ENCODE results near the gene PWWP2A.
A peak's percentile ranks its signal among the peaks of the same experiment; 100 is the strongest.

PWWP2A gene

DNA sequence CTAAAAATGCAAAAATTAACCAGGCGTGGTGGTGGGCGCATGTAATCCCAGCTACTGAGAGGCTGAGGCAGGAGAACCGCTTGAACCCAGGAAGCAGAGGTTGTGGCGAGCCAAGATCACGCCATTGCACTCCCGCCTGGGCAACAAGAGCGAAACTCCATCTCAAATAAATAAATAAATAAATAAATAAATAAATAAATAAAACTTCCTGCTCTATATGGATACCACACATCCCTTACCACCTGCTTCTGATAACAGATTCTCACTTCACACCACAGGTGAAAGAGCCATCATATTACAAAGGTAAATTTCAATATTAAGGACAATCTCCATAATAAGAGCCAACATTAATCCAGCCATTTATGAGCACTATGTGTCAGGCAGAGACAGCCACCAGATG, 9.4 kb upstream of the PWWP2A start:
- DNase-seq, result no peak

DNA sequence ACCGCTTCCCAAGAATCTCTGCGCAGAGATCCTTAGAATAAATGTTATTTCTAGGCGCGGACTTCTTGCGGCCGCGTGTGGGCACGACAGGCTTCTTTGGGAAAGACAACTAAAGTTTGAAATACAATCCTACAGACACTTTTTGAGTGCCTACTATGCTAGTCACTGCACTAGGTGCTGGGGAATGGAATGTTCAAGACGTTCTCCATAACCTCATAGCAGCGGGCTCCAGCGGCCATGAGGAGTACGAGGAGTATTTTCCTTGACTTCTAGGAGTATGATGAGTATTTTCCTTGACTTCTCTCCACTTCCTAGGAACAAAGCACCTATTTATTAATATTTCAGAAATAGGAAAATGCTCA, 636 bp upstream of the PWWP2A start:
- no peak for DNase-seq

DNA sequence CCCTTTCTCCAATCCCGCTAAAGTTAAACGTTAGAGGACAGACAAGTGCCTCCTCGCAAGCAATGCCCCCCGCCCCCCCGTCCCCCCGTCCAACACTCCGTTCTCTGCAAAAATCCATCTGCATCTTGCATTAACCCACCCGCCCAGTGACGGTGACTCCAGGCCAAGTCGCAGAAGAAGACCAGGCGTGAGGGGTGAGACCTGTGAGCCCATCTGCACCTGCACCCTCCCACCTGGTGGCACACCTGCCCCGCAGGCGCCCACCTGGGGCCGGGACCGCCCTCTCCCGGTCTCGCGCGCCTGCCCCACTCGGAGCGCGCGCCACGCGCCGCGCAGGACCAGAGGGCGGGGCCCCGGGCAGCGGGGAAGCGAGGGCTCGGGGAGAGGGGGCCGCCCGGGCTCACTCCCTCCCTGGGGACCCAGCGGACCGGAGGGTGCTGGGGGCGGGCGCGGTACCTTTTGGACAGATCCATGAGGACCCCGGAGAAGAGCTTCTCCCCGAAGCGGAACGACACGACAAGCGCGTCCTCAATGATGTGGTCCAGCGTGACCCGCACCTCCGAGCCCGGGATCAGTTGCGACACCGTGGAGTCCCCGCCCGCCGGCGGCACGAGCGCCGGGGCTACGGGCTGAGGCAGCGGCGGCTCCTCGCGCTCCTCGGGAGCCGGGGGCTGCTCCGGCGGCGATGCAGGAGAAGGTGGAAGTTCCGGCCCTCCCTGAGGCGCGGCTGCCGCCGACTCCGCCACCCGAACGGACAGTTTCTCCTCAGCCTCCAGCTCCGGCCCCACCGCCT, 705 bp downstream of the PWWP2A start:
- peak; percentile 54 for DNase-seq

DNA sequence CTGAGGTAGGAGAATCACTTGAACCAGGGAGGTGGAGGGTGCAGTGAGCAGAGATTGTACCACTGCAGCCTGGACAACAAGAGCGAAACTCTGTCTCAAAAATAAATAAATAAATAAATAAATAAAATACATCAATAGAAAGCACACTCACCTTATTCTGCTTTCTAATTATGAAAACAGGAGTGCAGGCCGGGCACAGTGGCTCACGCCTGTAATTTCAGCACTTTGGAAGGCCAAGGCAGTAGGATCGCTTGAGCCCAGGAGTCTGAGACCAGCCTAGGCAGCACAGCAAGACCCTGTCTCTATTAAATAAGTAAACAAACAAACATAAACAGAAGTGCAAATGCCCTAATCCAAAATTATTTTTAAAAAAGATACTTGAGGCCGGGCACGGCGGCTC, 2.3 kb downstream of the PWWP2A start:
- no peak for DNase-seq

DNA sequence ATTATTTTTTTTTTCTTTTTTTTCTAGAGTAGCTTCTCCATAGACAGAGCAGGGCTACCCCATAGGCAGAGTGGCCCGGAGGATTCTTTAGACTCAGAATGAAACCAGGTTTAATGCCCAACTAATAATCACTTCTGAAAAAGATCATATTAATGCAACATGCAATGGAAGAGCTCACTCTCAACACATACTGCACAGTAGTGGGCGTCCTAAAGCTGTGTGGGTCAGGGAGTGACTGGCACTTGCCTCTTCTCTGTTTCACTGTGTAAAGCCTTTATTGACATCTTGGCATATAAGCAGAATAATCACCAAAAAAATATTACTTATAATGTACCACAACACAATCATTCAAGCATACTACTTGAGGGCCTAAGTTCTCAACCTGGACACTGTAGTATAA, 11.1 kb downstream of the PWWP2A start:
- DNase-seq, result no peak

DNA sequence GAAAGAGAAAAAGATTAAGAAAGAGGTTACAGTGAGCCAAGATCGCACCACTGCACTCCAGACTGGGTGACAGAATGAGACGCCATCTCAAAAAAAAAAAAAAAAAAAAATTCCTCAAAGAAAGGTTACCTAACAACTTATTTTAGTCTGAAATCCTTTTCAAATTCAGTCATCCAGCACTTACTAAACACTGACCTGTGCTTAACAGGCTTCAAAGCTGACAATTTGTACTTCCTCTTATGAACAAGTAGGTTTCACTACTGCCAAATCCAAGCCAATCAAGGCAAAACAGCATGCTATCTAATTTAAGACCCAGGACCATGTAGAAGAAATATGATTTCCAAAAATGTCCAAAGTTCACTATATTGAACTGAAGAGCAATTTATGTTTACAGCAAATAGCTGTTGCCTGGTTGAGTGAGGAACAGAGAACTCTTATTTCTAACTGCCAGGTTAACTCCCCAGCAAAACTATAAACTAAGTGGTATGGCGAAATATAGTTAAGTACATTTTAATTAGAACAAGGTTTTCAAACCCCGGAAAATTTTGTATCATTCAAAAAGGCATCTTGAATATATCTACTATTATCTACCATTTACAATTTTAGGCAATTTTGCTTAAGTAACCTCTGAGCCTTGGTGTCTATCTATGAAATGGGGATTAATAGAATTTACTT, 13.4 kb downstream of the PWWP2A start:
- DNase-seq, result no peak

DNA sequence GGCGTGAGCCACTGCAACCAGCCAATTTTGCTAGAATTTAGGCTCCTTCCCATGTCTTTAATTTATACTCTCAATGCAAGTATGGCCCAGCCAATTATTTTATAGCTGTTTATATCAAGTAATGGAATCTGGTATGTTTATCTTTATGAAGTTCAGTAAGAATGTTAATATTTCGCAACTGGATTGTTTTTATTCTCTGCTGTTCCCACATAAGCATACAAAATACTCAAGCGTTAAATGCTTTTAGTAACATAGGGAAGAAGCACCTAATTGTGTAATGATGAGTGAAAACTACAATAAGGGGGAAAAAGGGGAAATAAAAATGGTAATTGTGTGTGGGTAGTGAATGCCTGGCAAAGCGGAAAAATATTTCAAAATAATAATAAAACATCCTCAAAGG, 21.3 kb downstream of the PWWP2A start:
- DNase-seq, result no peak

DNA sequence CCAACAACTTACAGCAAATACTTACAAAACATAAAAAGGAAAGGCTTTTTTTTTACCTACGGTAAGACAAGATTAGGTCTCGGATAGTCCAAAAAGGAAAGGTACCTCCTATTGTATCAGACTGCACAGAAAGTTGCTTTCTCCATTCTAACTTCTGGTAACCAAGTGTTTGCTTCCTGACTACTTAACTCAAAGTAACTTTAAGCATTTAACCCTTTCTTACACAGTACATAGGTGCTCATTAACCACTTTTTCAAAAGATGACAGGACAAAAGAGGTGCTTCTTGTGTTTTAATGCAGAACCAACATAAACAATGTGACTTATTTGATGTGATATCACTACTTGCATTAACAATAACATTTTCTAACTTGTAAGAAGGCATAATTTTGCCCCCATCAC, 23.1 kb downstream of the PWWP2A start:
- no peak for DNase-seq

DNA sequence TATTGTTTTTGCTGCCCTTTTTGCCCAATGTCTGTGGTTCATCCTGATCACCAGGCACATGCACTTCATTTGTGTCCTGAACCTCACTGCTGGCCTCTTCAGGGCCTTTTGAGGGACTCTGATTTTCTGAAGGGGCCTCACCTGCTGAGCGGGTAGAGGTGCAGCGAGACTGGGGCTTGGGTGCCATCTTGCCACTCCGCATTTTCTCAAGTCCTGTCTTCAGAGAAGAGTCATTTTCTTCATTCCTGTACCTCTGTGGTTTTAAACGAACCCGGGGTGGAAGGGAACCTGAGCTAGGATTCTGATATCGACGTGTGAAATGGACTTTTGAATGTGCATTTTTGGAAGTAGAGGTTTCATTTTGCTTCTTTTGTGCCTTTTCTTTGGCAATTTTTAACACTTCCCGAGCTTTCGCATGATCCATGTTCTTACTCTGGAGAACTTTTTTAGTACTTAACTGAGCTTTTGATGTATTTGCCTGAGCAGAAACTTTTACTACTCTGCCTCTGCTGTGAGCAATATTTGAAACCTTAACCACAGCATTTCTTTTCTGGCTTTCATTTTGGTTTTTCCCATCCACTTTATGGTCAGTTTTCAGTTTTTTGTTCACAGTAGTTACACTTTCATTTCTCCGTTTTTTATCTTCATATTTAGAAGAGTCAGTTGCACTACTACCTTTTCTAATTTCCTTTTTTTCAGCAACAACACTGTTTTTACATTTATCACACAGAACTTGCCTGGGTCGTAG, 26.1 kb downstream of the PWWP2A start:
- no peak for DNase-seq

DNA sequence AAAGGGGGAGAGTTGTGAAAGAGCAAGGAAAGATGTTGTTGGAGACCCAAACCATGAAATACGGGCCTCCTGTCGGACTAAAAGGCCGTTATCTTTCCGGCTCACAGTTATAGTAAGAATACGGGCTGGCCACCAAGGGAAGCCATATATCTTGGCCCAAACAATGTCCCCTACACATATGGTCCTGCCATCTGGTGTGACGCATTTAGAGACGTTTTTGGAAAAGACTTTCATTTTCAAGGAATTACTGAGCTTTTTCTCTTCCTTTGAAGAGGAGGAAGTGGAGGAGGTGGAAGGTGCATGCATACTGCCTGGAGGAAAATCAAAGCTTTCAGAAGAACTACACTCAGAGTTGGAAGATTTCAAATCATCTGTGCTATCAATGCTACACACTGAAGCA, 26.7 kb downstream of the PWWP2A start:
- DNase-seq, result no peak

DNA sequence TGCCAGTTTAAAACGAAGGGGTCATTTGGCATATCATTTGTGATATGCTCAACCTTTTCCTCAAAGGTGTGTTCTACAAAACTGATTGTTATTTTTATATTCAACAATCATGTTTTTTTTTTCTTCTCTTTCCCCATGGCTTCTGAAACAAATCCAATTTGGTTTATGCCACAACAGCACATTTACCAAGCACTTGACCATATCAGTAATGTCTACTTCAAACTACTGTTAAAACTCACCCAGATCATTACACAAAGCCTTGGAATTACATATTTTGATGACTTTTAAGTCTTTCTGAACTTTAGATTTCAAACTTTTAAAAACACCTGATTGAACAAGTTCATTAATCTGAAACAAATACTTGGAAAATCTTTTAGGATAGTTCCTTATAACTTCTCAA, 29.2 kb downstream of the PWWP2A start:
- no peak for DNase-seq

DNA sequence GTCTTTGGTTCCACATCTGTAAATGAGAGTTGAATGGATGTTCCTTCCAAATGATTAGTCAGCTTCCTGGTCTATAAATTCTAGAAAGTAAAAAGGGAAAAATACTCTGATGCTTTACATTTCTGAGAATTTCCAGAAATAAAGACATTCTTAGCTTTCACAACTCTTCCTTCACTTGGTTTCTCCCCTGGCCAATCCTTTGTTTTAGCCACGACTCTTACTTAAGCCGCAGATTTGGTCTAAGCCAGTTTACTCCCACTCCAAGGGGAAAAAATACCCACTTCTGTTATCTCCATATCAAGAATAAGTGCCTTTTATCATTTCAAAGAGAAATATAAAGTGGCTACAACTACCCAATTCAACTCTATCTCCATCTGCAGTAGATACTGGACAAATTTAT, 29.7 kb downstream of the PWWP2A start:
- no peak for DNase-seq

DNA sequence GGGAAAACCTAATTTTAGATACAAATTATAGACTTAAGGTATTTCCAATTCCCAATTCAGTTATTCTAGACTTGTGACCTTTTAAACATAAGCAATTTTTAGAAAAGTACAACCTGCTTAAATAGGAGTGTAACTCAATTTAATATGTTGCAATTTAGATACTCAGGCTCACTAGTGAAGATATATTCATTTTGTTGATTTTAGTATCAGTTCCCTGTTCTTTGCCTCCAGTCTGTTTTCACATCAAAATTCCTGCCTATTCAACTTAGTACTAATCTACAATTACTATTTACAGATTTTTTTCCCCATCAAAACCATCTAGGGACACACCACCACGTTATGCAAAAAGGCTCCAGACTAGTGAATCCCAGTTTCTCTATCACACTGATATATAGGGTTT, 30.4 kb downstream of the PWWP2A start:
- DNase-seq, result no peak

DNA sequence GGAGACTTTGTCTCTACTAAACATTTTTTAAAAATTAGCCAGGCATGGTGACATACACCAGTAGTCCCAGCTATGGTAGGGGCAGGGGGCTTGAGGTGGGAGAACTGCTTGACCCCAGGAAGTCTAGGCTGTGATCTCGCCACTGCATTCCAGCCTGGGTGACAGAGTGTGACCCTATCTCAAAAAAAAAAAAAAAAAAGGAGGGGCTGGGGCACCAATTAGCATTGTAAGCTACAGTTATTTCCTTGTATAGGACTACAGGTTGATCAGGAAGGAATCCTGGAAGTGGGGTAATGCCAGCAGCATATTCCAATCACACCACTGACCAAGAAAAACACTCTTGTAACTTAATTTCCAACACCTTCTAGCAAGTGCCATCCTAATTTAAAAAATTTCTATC, 32.1 kb downstream of the PWWP2A start:
- DNase-seq, result no peak

DNA sequence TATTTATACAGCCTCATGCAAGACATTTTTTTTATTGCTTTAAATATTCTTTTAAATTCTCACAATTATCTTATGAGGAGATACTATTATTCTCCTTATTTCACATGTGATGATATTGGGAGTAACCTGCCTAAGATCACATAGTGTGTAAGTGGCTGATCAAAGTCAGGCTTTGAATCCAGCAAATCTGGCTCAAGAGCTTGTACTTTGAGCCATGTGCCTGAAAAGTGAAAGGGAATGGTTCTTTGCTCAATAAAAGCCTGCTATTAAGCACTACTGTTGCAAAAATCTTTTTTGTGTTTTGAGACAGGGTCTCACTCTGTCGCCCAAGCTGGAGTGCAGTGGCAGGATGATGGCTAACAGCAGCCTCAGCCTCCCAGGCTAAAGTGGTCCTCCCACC, 35.1 kb downstream of the PWWP2A start:
- no peak for DNase-seq

DNA sequence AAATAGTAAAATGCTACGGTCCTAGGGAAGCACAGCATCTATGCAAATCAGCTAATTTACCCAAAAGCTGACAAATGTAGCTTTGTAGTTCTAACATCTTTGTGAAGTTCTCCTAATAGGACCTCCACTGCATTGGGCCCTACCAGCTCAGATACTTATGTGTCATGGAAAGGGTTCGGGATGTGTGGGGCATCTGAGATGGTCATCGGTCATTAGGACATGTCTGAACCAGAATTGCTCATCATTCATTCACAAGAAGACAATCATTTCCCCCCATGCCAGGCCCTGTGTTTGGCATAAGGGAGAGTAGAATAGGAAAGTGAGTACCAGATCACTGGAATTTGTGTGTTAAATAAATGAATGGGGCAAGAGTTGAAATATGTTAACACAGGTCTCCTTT, 35.7 kb downstream of the PWWP2A start:
- no peak for DNase-seq

DNA sequence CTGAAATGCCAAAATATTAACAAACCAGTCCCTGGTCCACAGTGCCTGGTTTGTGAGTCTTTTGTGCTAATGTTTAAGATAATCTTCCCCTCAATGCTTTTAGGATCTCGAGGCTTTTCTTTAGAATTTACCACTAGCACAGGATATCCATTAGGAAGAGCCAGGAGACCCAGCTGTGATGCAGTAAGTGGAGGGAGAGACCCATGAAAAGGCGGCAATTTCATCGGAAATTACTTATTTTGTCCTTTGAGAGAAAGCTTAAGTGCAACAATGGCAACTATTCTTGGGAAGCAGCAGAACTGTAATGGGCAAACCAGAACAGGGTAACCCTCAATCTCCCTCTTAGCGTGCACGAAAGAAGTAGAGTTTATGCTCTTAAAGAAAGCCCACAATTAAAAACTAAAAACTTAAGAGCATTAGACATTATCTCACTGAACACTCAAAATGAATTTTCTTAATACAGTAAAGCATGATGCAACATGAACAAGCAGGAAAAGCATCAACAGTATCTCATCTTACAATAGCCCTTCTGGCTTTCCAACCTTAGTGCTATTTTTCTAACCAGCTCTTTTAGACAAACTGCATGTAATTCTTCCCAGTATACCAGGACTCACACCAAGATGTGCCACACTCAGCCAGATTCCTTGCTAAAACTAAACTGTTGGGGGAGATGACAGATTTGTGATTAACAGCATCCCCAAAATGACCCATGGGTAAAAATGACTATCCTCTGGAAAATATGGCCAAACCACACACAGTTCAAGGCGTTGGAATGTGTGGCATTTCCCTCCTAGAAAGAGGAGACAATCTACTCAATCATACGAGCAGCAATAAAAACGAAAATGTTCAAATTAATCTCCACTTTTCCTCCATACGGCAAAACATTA, 36.4 kb downstream of the PWWP2A start:
- DNase-seq, result no peak

DNA sequence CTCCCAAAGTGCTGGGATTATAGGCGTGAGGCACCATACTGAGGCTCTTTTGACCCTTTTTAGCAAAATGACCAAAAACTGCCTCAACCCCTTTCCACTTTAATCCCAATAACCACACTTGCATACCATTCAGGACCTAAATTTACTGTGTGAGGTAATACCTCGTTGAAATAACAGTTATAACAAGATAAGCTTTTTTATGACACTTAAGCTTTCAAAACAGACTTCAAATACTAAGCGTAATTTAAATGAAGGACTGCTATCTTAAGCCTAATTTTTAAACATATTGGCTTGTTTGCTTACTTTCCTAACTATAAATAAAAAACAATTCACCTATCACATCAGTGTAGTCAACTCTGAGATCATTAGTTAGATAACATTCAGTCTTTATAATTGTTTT, 37.8 kb downstream of the PWWP2A start:
- DNase-seq, result no peak

DNA sequence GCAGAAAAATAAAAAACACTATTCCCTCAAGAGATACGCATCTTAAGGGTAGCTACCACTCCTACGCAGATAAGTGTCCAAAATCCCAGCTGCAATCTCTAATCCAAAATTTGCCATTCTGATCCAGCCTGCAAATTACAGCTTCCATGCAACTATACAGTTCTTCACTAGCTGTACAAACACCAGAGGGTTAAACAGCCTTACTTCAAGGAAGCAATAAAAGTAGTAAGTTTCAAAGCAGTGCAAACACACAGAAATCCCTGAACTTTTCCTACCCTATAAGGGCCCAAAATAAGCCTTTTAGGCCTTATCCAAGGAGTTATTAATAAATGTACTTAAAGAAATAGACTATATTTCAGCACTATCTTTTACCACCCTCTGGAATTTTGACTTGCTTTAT, 39.5 kb downstream of the PWWP2A start:
- no peak for DNase-seq

DNA sequence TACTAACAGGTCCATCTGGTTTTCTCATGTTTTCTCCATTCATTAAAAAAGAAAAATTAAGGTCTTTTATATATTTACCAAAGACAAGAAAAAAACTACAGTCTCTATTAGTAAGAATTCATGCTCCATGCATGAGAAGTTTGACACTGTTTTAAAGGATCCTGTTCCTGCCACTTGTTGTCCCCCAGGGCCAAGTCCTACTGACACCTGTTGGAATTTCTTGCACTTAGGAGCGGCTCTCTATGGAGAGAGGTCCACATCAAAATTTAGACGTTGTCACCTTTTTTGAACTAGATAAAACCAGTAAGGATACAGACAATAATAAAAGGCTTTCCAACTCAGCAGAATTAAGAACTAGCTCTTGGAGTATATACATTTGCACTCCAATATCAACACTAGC, 42.3 kb downstream of the PWWP2A start:
- no peak for DNase-seq

DNA sequence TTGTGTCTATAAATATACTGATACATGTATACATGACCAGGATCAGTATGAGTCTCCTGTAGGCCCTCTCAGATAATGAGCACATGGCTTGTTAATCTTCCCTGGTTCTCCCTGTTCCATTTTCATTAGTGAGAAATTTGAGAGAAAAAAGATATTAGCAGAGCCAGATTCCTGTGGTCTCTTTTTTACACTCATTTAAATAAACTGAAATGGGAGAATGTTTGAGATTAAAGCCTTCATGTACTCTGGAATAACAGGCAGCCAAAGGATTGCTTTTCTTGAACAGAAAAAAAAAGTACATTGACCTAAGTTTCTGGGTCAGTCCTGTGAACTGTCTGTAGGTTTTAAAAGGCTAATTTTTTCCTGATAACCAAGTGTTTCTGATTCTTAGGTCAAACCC, 44.2 kb downstream of the PWWP2A start:
- no peak for DNase-seq

DNA sequence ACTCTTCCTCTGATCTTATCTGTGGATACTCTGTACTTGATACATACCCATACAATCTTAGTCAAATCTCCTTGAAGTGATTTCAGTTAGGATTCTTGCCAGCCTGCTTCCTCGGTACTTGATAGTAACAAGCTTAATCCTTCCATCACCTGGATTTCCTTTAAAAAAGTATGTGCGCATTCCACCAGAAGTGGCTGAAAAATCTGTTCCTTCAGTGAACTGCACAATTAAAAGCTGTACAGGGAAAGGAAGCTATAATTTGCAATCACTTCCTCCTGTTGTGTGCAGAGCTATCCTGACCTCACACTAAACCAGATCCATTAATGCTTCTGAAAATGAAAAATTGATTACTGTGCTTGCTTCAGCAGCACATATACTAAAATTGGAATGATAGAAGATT, 47.3 kb downstream of the PWWP2A start:
- DNase-seq, result no peak

DNA sequence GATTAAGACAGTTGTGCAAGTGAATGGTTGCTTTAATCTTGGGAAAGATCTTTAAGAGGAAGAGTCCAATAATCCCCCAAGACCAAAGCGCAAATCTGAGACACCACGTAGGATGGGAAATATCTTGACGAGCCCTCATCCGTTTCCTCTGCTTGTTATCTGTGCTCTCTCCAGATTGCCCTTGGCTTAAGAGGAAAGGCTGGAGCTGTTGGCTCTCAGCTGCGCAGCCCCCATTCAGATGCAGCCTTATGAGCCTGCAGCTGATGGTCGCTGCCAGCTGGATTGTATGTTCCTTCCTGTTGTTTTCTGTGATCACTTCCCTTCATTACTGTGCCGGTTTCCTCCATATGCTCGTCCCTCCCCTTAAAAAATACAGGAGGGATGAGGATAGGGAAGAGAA, 47.7 kb downstream of the PWWP2A start:
- DNase-seq, result no peak
